Adrenal gland (tissue), 12 donors: Measurements from ENCODE around the gene RCC2. TPM values are rescaled to one million over a fixed set of nuclear protein-coding genes. Genes with fewer than 3 reads are reported as not detected.

Source experiments
- DNase-seq, 7 donors: peaks; one replicate each; pipeline ENCODE4 v3.0.0-alpha.2; 2019 to 2020
- H3K27ac ChIP-seq, 5 donors: fragments of 200-600 bp; sonication (generic) in 4 of 5; 1 replicate in 3 of 5; 2 replicates in 2 of 5; pipeline versions ENCODE4 v1.5.1 to v1.8.0; 2016 to 2020; ENCODE audit warnings: mild to moderate bottlenecking in 1 of 5
- H3K27me3 ChIP-seq: fragments of 200-600 bp; 2 replicates; pipeline ENCODE4 v1.8.0; 2021
- H3K36me3 ChIP-seq, 2 donors: fragments of 200-600 bp; replicated peaks in 1 of 2; 1 replicate in 1 of 2; 2 replicates in 1 of 2; pipeline versions ENCODE4 v1.5.1 to v1.8.0; 2018 to 2022
- H3K4me1 ChIP-seq, 2 donors: fragments of 200-600 bp; replicated peaks in 1 of 2; 1 replicate in 1 of 2; 2 replicates in 1 of 2; pipeline versions ENCODE4 v1.5.1 to v1.8.0; 2018 to 2021
- H3K4me3 ChIP-seq, 4 donors: fragments of 200-600 bp; sonication (generic) in 3 of 4; one replicate each; pipeline ENCODE4 v1.5.1; 2016 to 2018
- H3K9me3 ChIP-seq, 3 donors: fragments of 200-600 bp; sonication (generic) in 1 of 3; replicated peaks in 1 of 3; 1 replicate in 2 of 3; 2 replicates in 1 of 3; pipeline versions ENCODE4 v1.5.1 to v1.8.0; 2016 to 2021
- POLR2A ChIP-seq, 2 donors: fragments of 450-650 bp; IDR thresholded peaks; one replicate each; pipeline ENCODE4 v1.6.1; 2017; ENCODE audit warnings: antibody characterized with exemption in 2 of 2, mild to moderate bottlenecking in 2 of 2, moderate library complexity in 1 of 2
- WGBS, 4 donors: extraction: QIAGEN DNeasy Blood & Tissue Kit in 2 of 4; methylation state at CpG; one replicate each; pipeline versions ENCODE4 v1.1.5 to v1.1.7; 2013 to 2017; 5-methylcytosine and 5-hydroxymethylcytosine counted together
- intact Hi-C, 2 donors: fragments of 100-400 bp; cut with DNase I; formaldehyde crosslinking; loops; one replicate each; pipeline versions ENCODE4 v1.14.1 to v1.15.0; 2022 to 2023
- polyA plus RNA-seq, 3 donors: library from polyadenylated mRNA; stranded (reverse); fragments of 200-250 nt in 2 of 3; fragments of 350-450 nt in 1 of 3; fragmentation: Illumina TruSeq in 1 of 3; extraction: RNeasy Lipid Tissue Mini Kit (QIAGEN cat#74804) in 1 of 3; gene quantifications; one replicate each; pipeline ENCODE4 v1.2.3, GENCODE V29; 2013 to 2014
- total RNA-seq, 9 donors: library from RNA; depleted of rRNA in 4 of 9; stranded (reverse); fragments of >200 nt in 4 of 9; fragments of 120-200 nt in 1 of 9; fragmentation: NEBNext Ultra II Directional in 1 of 9; extraction: Animal tissue kit (Norgen Biotek cat#: 25700) in 1 of 9; gene quantifications; one replicate each; pipeline versions ENCODE4 v1.1.0 to v1.2.4, GENCODE V29; 2013 to 2023
- TF ChIP-seq, protein P1 (sequence below), 6 experiments: fragments of 450-650 bp in 4 of 6; fragments of 200-600 bp in 2 of 6; sonication (generic) in 1 of 6; IDR thresholded peaks; 1 replicate in 5 of 6; 2 replicates in 1 of 6; pipeline versions ENCODE4 v1.5.1 to v1.8.0; 2016 to 2021; ENCODE audit warnings: antibody characterized with exemption in 6 of 6, mild to moderate bottlenecking in 2 of 6, moderate library complexity in 1 of 6
- donor health status: healthy with polysubstance abuse.
- donor health status: Bipolar disorder and iron deficiency.
- donor health status: DM: yes; HTN: yes; CAD: no.
- donor health status: DM: no; HTN: no; CAD: no.
- donor health status: DM: no; HTN: no; CAD: no.
- donor health status: DM: yes; HTN: yes; CAD: no.

Gene RCC2
- total and polyA plus RNA-seq, 12 donors: 19.3 to 38.3 (median 28.6) TPM

DNA sequence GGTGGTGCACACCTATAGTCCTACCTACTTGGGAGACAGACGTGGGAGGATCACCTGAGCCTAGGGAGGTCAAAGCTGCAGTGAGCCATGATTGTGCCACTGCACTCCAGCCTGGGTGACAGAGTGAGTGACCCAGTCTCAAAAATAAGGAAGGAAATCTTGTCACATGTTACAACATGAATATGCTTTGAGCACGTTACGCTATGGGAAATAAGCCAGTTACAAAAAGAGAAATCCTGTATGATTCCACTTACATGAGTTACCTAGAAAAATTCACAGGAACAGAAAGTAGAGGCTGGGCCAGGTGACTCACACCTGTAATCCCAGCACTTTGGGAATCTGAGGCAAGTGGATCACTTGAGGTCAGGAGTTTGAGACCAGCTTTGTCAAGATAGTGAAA lies 74.2 kb downstream of the RCC2 start:
- Histone ChIP-seq H3K36me3 (no peaks in the 10 kb centered on the region), H3K9me3 (no peaks in the 10 kb centered on the region), H3K27me3 (no peaks in the 10 kb centered on the region), H3K27ac (no peak overlapping the region), H3K4me3 (no peak overlapping the region), H3K4me1 (no peaks in the 10 kb centered on the region)
- DNase-seq: no peak
- intact Hi-C loops: loop anchor here in 1 of 2 donors (10.0 kb wide), 1 partner anchor 1140 kb away; no protein-coding TSS in a partner anchor
- TF ChIP-seq POLR2A (IDR thresholded peaks at IDR 0.05): no peak
- TF ChIP-seq, protein P1, sequence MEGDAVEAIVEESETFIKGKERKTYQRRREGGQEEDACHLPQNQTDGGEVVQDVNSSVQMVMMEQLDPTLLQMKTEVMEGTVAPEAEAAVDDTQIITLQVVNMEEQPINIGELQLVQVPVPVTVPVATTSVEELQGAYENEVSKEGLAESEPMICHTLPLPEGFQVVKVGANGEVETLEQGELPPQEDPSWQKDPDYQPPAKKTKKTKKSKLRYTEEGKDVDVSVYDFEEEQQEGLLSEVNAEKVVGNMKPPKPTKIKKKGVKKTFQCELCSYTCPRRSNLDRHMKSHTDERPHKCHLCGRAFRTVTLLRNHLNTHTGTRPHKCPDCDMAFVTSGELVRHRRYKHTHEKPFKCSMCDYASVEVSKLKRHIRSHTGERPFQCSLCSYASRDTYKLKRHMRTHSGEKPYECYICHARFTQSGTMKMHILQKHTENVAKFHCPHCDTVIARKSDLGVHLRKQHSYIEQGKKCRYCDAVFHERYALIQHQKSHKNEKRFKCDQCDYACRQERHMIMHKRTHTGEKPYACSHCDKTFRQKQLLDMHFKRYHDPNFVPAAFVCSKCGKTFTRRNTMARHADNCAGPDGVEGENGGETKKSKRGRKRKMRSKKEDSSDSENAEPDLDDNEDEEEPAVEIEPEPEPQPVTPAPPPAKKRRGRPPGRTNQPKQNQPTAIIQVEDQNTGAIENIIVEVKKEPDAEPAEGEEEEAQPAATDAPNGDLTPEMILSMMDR (IDR thresholded peaks at IDR 0.05): no peak
- 56 to 75% (median 66%) methylated on average over 3 of the region's 3 CpGs for WGBS, 4 donors

DNA sequence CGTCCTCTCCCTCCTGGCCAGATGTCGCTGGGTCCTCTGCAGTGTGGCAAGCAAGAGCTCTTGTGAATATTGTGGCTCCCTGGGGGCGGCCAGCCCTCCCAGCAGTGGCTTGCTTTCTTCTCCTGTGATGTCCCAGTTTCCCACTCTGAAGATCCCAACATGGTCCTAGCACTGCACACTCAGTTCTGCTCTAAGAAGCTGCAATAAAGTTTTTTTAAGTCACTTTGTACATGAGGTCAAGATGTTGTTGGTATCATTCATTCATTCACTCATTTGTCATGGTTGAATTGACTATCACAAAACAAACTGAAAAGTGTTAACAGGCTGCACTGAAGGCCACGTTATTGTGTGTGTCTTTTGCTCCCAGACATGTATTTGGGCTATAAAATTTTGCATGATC lies 75.7 kb downstream of the RCC2 start:
- 75 to 81% (median 77%) methylated on average over 2 to 4 of the region's 4 CpGs for WGBS, 4 donors
- no peaks in the 10 kb centered on the region for H3K27me3 ChIP-seq
- intact Hi-C loops: loop anchor here in 1 of 2 donors (10.0 kb wide), 1 partner anchor 1141 kb away; no protein-coding TSS in a partner anchor
- H3K4me1 ChIP-seq: no peaks in the 10 kb centered on the region
- H3K4me3 ChIP-seq: no peak overlapping the region
- H3K36me3 ChIP-seq: no peaks in the 10 kb centered on the region
- H3K27ac ChIP-seq: no peak overlapping the region
- no peak for DNase-seq
- H3K9me3 ChIP-seq: no peaks in the 10 kb centered on the region
- no peak for TF ChIP-seq POLR2A (IDR thresholded peaks at IDR 0.05)
- TF ChIP-seq, protein P1 (IDR thresholded peaks at IDR 0.05): no peak

DNA sequence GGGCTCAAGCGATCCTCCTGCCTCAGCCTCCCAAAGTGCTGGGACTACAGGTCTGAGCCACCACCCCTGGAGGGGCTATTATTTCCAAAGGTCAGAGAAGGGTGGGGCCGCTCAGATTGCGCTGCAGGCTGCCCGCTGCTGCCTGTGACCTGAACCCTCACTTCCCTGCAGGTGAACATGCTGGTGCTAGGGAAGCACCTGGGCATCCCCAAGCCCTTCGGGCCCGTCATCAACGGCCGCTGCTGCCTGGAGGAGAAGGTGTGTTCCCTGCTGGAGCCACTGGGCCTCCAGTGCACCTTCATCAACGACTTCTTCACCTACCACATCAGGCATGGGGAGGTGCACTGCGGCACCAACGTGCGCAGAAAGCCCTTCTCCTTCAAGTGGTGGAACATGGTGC lies 76.1 kb downstream of the RCC2 start:
- no peaks in the 10 kb centered on the region for H3K27me3 ChIP-seq
- TF ChIP-seq, protein P1 (IDR thresholded peaks at IDR 0.05): no peak
- TF ChIP-seq POLR2A (IDR thresholded peaks at IDR 0.05): no peak
- no peak for DNase-seq
- H3K36me3 ChIP-seq: no peaks in the 10 kb centered on the region
- H3K9me3 ChIP-seq: no peaks in the 10 kb centered on the region
- WGBS, 4 donors: 80 to 93% (median 86%) methylated on average over 5 to 12 of the region's 12 CpGs
- no peak overlapping the region for H3K4me3 ChIP-seq
- no peak overlapping the region for H3K27ac ChIP-seq
- H3K4me1 ChIP-seq: no peaks in the 10 kb centered on the region
- intact Hi-C loops: loop anchor here in 1 of 2 donors (10.0 kb wide), 1 partner anchor 1141 kb away; no protein-coding TSS in a partner anchor

DNA sequence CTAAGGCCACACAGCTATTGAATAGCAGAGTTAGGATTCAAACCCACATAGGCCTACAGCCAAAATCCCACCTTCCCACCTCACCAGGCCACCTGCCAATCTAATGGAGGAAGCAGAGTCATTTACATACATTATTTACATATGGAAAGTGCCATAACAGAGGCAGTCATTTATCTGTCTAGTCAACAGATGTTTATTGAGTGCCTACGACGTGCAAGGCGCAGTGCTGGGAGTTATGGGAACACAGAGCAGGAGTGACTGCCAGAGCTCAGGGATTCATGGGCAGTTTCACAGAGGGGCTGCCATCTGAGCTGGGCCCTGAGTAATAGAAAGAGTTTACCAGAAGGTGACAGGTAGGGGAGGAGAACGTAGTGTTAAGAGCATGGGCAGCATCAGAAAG lies 77.8 kb downstream of the RCC2 start:
- Histone ChIP-seq H3K27me3 (no peaks in the 10 kb centered on the region), H3K36me3 (no peaks in the 10 kb centered on the region), H3K4me3 (no peak overlapping the region), H3K9me3 (no peaks in the 10 kb centered on the region), H3K27ac (no peak overlapping the region), H3K4me1 (no peaks in the 10 kb centered on the region)
- intact Hi-C loops: loop anchor here in 1 of 2 donors (10.0 kb wide), 1 partner anchor 1143 kb away; no protein-coding TSS in a partner anchor
- TF ChIP-seq, protein P1 (IDR thresholded peaks at IDR 0.05): no peak
- no peak for TF ChIP-seq POLR2A (IDR thresholded peaks at IDR 0.05)
- no peak for DNase-seq
- 69 to 88% (median 81%) methylated on average over 4 of the region's 4 CpGs for WGBS, 4 donors
